PC-9 (cell line): Measurements from ENCODE around the gene MPHOSPH9. TPM values are rescaled to one million over a fixed set of nuclear protein-coding genes. Genes with fewer than 3 reads are reported as not detected.

Experiments used
- BruUV-seq: library from RNA; stranded (reverse); fragments of 400-500 nt; replicated peaks from 2 replicates; lab custom pipeline; 2021; lab: Mats Ljungman, UMichigan
- CTCF ChIA-PET: fragments of 300-600 bp; sonication (Branson Sonifier 250); formaldehyde crosslinking; loops from one replicate; lab custom pipeline; 2022; ENCODE audit warnings: antibody characterized with exemption; lab: Charles Lee
- POLR2A ChIA-PET: fragments of 300-600 bp; sonication (Branson Sonifier 250); formaldehyde crosslinking; loops from one replicate; lab custom pipeline; 2022; ENCODE audit warnings: antibody characterized with exemption; ENCODE audit not compliant: unreplicated experiment; lab: Charles Lee
- DNase-seq, 2 experiments: peaks; one replicate each; pipeline versions ENCODE4 v3.0.0 to v3.0.0-alpha.2; 2015 to 2022; ENCODE audit warnings: mixed read lengths in 1 of 2
- H2AFZ ChIP-seq: fragments of 200-600 bp; sonication (generic); 2 replicates; pipeline ENCODE4 v1.8.1; 2017; ENCODE audit warnings: antibody characterized with exemption
- H3F3A ChIP-seq: fragments of 200-600 bp; sonication (generic); 2 replicates; pipeline ENCODE4 v1.8.1; 2017; ENCODE audit warnings: antibody characterized with exemption, mild to moderate bottlenecking, low read depth; ENCODE audit not compliant: insufficient read depth
- H3K27ac ChIP-seq: fragments of 200-600 bp; sonication (generic); 2 replicates; pipeline ENCODE4 v1.6.1; 2016; ENCODE audit warnings: mixed run types
- H3K27me3 ChIP-seq: fragments of 200-600 bp; sonication (generic); 2 replicates; pipeline ENCODE4 v1.6.1; 2016; ENCODE audit warnings: low read depth, mixed run types; ENCODE audit not compliant: insufficient read depth
- H3K36me3 ChIP-seq: fragments of 200-600 bp; sonication (generic); 2 replicates; pipeline ENCODE4 v1.6.1; 2016; ENCODE audit warnings: low read depth, mixed run types
- H3K4me1 ChIP-seq: fragments of 200-600 bp; sonication (generic); replicated peaks from 2 replicates; pipeline ENCODE4 v1.6.1; 2016; ENCODE audit warnings: mixed run types; ENCODE audit not compliant: insufficient read depth
- H3K4me2 ChIP-seq: fragments of 200-600 bp; sonication (generic); 2 replicates; pipeline ENCODE4 v1.6.1; 2017; ENCODE audit warnings: mixed run types
- H3K4me3 ChIP-seq: fragments of 200-600 bp; sonication (generic); 2 replicates; pipeline ENCODE4 v1.6.1; 2016; ENCODE audit warnings: mixed run types
- H3K79me2 ChIP-seq: fragments of 200-600 bp; sonication (generic); 2 replicates; pipeline ENCODE4 v1.6.1; 2017; ENCODE audit warnings: low read depth, mixed run types
- H3K9me2 ChIP-seq: fragments of 200-600 bp; sonication (generic); 2 replicates; pipeline ENCODE4 v1.8.1; 2017; ENCODE audit warnings: mild to moderate bottlenecking; ENCODE audit not compliant: insufficient read depth
- H3K9me3 ChIP-seq: fragments of 200-600 bp; sonication (generic); 2 replicates; pipeline ENCODE4 v1.8.1; 2016; ENCODE audit warnings: low read depth; ENCODE audit not compliant: insufficient read depth
- H4K20me1 ChIP-seq: fragments of 200-600 bp; sonication (generic); 2 replicates; pipeline ENCODE4 v1.8.1; 2017; ENCODE audit not compliant: insufficient read depth
- CTCF ChIP-seq: fragments of 200-600 bp; sonication (generic); conservative IDR thresholded peaks from 2 replicates; pipeline ENCODE4 v1.6.1; 2017; ENCODE audit warnings: mixed run types, antibody characterized with exemption, mild to moderate bottlenecking, moderate library complexity
- EZH2 ChIP-seq: fragments of 200-600 bp; sonication (generic); IDR thresholded peaks from 2 replicates; pipeline ENCODE4 v1.8.0; 2017; ENCODE audit warnings: antibody characterized with exemption, low read depth
- intact Hi-C: fragments of 100-400 bp; cut with micrococcal nuclease; formaldehyde crosslinking; loops from one replicate; pipeline ENCODE4 v1.10.0; 2022; ENCODE audit not compliant: unreplicated experiment
- total RNA-seq: library from RNA; stranded (reverse); gene quantifications from 2 replicates; pipeline ENCODE4 v1.2.3, GENCODE V29; 2021

Gene MPHOSPH9
- total RNA-seq, 1 experiment from 2014 or later = 58.5 TPM

- Histone ChIP-seq H3K79me2 (no peaks in the 10 kb centered on the region), H3K4me3 (no peak overlapping the region), H3K27ac (no peak overlapping the region), H3K9me2 (no peaks in the 10 kb centered on the region), H2AFZ (no peak overlapping the region), H3K4me1 (no peaks in the 10 kb centered on the region), H4K20me1 (no peaks in the 10 kb centered on the region), H3F3A (no peaks in the 10 kb centered on the region), H3K36me3 (peaks cover 11% of the 10 kb centered on the region; the same call in 1 of the 2 replicates), H3K9me3 (no peaks in the 10 kb centered on the region), H3K27me3 (no peaks in the 10 kb centered on the region), H3K4me2 (no peak overlapping the region)
- intact Hi-C loops = no loop called here
- no TSS peak for BruUV-seq
- no peak for TF ChIP-seq CTCF
- TF ChIP-seq EZH2 = no peak
- ChIA-PET POLR2A (interaction anchor here (0.6 kb wide), 1 partner anchor 8 kb away, joined by 6 read pairs; no protein-coding TSS in a partner anchor), CTCF (interaction anchor here (0.7 kb wide), 1 partner anchor 177 kb away, joined by 6 read pairs; no protein-coding TSS in a partner anchor)
- no peak for DNase-seq
Measured at GRCh38 chr12:123199936-123200335, 33.0 kb downstream of the MPHOSPH9 start.

GRCh38 chr12:123187637-123188036 is 45.3 kb downstream of the MPHOSPH9 start:
- Histone ChIP-seq H4K20me1 (no peaks in the 10 kb centered on the region), H3K79me2 (no peaks in the 10 kb centered on the region), H3F3A (no peaks in the 10 kb centered on the region), H3K9me2 (no peaks in the 10 kb centered on the region), H3K36me3 (no peaks in the 10 kb centered on the region), H3K4me3 (no peak overlapping the region), H3K27me3 (no peaks in the 10 kb centered on the region), H3K27ac (no peak overlapping the region), H3K9me3 (no peaks in the 10 kb centered on the region), H3K4me1 (no peaks in the 10 kb centered on the region), H2AFZ (no peak overlapping the region), H3K4me2 (no peak overlapping the region)
- ChIA-PET CTCF (no interaction called here), POLR2A (no interaction called here)
- no peak for DNase-seq
- intact Hi-C loops = no loop called here
- no TSS peak for BruUV-seq
- no peak for TF ChIP-seq EZH2
- TF ChIP-seq CTCF = no peak

GRCh38 chr12:123180171-123180570 is 52.8 kb downstream of the MPHOSPH9 start:
- CTCF ChIA-PET = no interaction called here
- Histone ChIP-seq H3K4me3 (no peak overlapping the region), H3K4me1 (no peaks in the 10 kb centered on the region), H3K79me2 (no peaks in the 10 kb centered on the region), H3K36me3 (peaks cover 3% of the 10 kb centered on the region; the same call in 1 of the 2 replicates), H3F3A (no peaks in the 10 kb centered on the region), H4K20me1 (no peaks in the 10 kb centered on the region), H3K9me3 (no peaks in the 10 kb centered on the region), H2AFZ (no peak overlapping the region), H3K9me2 (no peaks in the 10 kb centered on the region), H3K4me2 (no peak overlapping the region), H3K27me3 (no peaks in the 10 kb centered on the region), H3K27ac (no peak overlapping the region)
- DNase-seq = no peak
- intact Hi-C loops = loop anchor here (5.0 kb wide), 1 partner anchor 138 kb away; no protein-coding TSS in a partner anchor
- POLR2A ChIA-PET = no interaction called here
- BruUV-seq = no TSS peak
- TF ChIP-seq CTCF (no peak), EZH2 (no peak)
